Endodermal cell (in vitro differentiated cells): ENCODE measurements around the gene VPS11. TPM values are rescaled to one million over a fixed set of nuclear protein-coding genes. Genes with fewer than 3 reads are reported as not detected.

ENCODE experiments used
- DNase-seq: peaks from one replicate; pipeline ENCODE4 v3.0.0-alpha.2; 2017
- H3K27ac ChIP-seq: 2 replicates; pipeline ENCODE4 v1.5.1; 2013; ENCODE audit warnings: mild to moderate bottlenecking, low read depth, low read length, moderate library complexity
- H3K27me3 ChIP-seq: 2 replicates; pipeline ENCODE4 v1.6.1; 2013; ENCODE audit warnings: mild to moderate bottlenecking, low read length, moderate library complexity; ENCODE audit not compliant: insufficient read depth, control insufficient read depth, poor library complexity, severe bottlenecking
- H3K36me3 ChIP-seq: 2 replicates; pipeline ENCODE4 v1.7.0; 2013; ENCODE audit warnings: mild to moderate bottlenecking, low read length, moderate library complexity; ENCODE audit not compliant: control insufficient read depth, insufficient read depth
- H3K4me1 ChIP-seq: one replicate; pipeline ENCODE4 v1.7.0; 2013; ENCODE audit warnings: low read length; ENCODE audit not compliant: control insufficient read depth, insufficient read depth
- H3K4me3 ChIP-seq: 2 replicates; pipeline ENCODE4 v1.5.1; 2013; ENCODE audit warnings: mild to moderate bottlenecking, low read length, moderate library complexity
- H3K9ac ChIP-seq: 2 replicates; pipeline ENCODE4 v1.6.1; 2013; ENCODE audit warnings: mild to moderate bottlenecking, low read length, moderate library complexity; ENCODE audit not compliant: poor library complexity, severe bottlenecking; ENCODE audit errors: extremely low read depth
- H3K9me3 ChIP-seq: 2 replicates; pipeline ENCODE4 v1.6.1; 2013; ENCODE audit warnings: mild to moderate bottlenecking, low read length, moderate library complexity; ENCODE audit not compliant: control insufficient read depth
- H3K27ac Mint-ChIP-seq: 2 replicates; pipeline ENCODE4 v1.8.0; 2020; ENCODE audit warnings: mixed read lengths
- H3K27me3 Mint-ChIP-seq: 2 replicates; pipeline ENCODE4 v1.8.0; 2021; ENCODE audit warnings: mild to moderate bottlenecking, mixed read lengths; ENCODE audit not compliant: insufficient read depth
- H3K36me3 Mint-ChIP-seq: 2 replicates; pipeline ENCODE4 v1.8.0; 2020; ENCODE audit warnings: low read depth, mixed read lengths
- H3K4me1 Mint-ChIP-seq: 2 replicates; pipeline ENCODE4 v1.8.0; 2020; ENCODE audit warnings: mixed read lengths
- H3K4me3 Mint-ChIP-seq: 2 replicates; pipeline ENCODE4 v1.8.0; 2020; ENCODE audit warnings: mild to moderate bottlenecking, moderate library complexity, mixed read lengths
- H3K9me3 Mint-ChIP-seq: 2 replicates; pipeline ENCODE4 v1.8.0; 2020; ENCODE audit warnings: mild to moderate bottlenecking, mixed read lengths
- WGBS, 2 experiments: methylation state at CpG; one replicate each; pipeline versions ENCODE4 v1.1.5 to v1.1.7; 2013; ENCODE audit warnings: missing lambda C conversion rate in 2 of 2, mixed read lengths in 1 of 2; ENCODE audit not compliant: insufficient coverage in 1 of 2, insufficient read length in 1 of 2; 5-methylcytosine and 5-hydroxymethylcytosine counted together
- total RNA-seq, 2 donors: library from RNA; stranded (reverse); fragmentation: NEBNext Ultra II Directional in 1 of 2; extraction: Animal tissue kit (Norgen Biotek cat#: 25700) in 1 of 2; gene quantifications; 2 replicates in 1 of 2; 3 replicates in 1 of 2; pipeline ENCODE4 v1.2.1, GENCODE V29; 2021
- TF ChIP-seq, protein P1 (sequence below): fragments of 200-600 bp; sonication (generic); conservative IDR thresholded peaks from 2 replicates; pipeline ENCODE4 v1.5.0; 2021; ENCODE audit warnings: antibody characterized with exemption, mild to moderate bottlenecking

VPS11 gene
- total RNA-seq, 2 donors from 2014 or later: 26.9 to 29.1 TPM

DNA sequence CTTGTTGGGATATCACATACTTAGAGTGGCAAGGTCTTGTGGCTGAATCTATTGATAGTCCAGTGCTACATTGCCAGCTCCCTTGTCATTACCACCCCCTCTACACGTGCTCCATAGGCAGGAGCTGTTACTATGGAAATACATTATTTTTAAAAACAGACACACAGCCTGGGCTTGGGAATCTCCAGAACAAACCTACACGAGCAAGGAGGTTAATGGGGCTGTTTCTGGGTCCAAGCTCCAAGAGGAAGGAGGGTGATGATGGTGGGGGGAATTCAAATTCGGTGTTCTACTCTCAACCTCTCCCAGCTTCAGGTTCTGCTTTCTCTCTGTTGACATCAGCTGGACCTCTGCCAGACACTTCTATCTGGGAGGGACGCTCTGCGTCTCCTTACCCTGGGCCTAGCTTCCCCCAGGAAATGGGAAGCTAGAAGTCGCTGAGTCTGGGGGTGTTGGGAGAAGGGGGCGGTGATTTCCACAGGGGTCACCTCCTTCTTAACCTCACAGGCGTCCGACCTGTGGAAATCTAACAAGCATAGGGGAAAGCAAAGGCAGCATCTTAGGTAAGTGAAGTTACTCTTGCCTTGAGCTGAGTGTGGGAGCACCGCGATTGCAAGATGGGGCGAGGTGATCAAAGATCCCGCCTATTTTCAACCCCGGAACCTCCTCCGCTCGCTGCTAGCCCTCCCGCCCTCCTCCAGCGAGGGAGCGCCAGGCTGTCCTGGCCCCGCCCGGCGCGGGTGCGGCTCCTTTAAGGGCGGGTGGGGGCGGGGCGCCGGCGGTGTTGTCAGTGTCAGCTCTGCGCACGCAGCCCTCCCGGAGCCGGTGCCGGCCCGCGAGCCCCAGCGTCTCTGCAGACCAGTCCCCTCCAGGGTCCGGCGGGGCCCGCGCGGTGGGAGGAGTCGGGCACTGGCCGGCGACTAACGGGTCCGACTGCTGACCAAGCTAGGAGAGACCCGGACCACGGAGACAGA lies 39.2 kb downstream of the VPS11 start, which contains the start of gene C2CD2L:
TSS of gene C2CD2L (plus strand) at position 781 of the 974 bp plus-strand sequence. CDS start 398 bp downstream, outside the sequence.
- peak within 1 kb of the TSS; percentile 62 for H3K4me3 Mint-ChIP-seq
- no peaks in the 10 kb centered on the region for H3K9me3 Mint-ChIP-seq
- peak within 1 kb of the TSS; percentile 58 for H3K27ac Mint-ChIP-seq
- H3K4me1 Mint-ChIP-seq: peaks cover 22% of the 10 kb centered on the region
- H3K27me3 ChIP-seq: peaks cover 18% of the 10 kb centered on the region
- DNase-seq: peak; percentile 94
- no peaks in the 10 kb centered on the region for H3K36me3 Mint-ChIP-seq
- 5 to 8% methylated on average over 10 to 47 of the region's 49 CpGs for WGBS, 2 experiments
- H3K36me3 ChIP-seq: no peaks in the 10 kb centered on the region
- H3K4me3 ChIP-seq: peak within 1 kb of the TSS; percentile 88
- peak within 1 kb of the TSS; percentile 52 for H3K9ac ChIP-seq
- peaks cover 21% of the 10 kb centered on the region for H3K27me3 Mint-ChIP-seq
- TF ChIP-seq, protein P1, sequence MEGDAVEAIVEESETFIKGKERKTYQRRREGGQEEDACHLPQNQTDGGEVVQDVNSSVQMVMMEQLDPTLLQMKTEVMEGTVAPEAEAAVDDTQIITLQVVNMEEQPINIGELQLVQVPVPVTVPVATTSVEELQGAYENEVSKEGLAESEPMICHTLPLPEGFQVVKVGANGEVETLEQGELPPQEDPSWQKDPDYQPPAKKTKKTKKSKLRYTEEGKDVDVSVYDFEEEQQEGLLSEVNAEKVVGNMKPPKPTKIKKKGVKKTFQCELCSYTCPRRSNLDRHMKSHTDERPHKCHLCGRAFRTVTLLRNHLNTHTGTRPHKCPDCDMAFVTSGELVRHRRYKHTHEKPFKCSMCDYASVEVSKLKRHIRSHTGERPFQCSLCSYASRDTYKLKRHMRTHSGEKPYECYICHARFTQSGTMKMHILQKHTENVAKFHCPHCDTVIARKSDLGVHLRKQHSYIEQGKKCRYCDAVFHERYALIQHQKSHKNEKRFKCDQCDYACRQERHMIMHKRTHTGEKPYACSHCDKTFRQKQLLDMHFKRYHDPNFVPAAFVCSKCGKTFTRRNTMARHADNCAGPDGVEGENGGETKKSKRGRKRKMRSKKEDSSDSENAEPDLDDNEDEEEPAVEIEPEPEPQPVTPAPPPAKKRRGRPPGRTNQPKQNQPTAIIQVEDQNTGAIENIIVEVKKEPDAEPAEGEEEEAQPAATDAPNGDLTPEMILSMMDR: no peak
- peaks cover 4% of the 10 kb centered on the region for H3K4me1 ChIP-seq
- H3K9me3 ChIP-seq: no peaks in the 10 kb centered on the region
- H3K27ac ChIP-seq: no peak within 1 kb of the TSS

GRCh38 chr11:119107538-119108145 lies 40.0 kb downstream of the VPS11 start:
- peak overlapping the region; percentile 88 for H3K4me3 ChIP-seq
- peak overlapping the region; percentile 44 for H3K9ac ChIP-seq
- 0 to 1% methylated on average over 13 to 65 of the region's 65 CpGs for WGBS, 2 experiments
- no peaks in the 10 kb centered on the region for H3K36me3 ChIP-seq
- peaks cover 18% of the 10 kb centered on the region for H3K27me3 ChIP-seq
- TF ChIP-seq, protein P1: no peak
- no peaks in the 10 kb centered on the region for H3K36me3 Mint-ChIP-seq
- H3K4me1 Mint-ChIP-seq: peaks cover 19% of the 10 kb centered on the region
- H3K27ac Mint-ChIP-seq: no peak overlapping the region
- H3K4me3 Mint-ChIP-seq: peak overlapping the region; percentile 62
- H3K27ac ChIP-seq: no peak overlapping the region
- no peaks in the 10 kb centered on the region for H3K9me3 Mint-ChIP-seq
- DNase-seq: peak; percentile 66
- H3K27me3 Mint-ChIP-seq: peaks cover 21% of the 10 kb centered on the region
- no peaks in the 10 kb centered on the region for H3K9me3 ChIP-seq
- peaks cover 4% of the 10 kb centered on the region for H3K4me1 ChIP-seq

GRCh38 chr11:119108146-119108856 lies 40.7 kb downstream of the VPS11 start:
- no peaks in the 10 kb centered on the region for H3K36me3 Mint-ChIP-seq
- Histone ChIP-seq H3K4me3 (peak overlapping the region; percentile 88), H3K27ac (no peak overlapping the region), H3K36me3 (no peaks in the 10 kb centered on the region), H3K9ac (peak overlapping the region; percentile 44), H3K27me3 (peaks cover 18% of the 10 kb centered on the region), H3K4me1 (peaks cover 4% of the 10 kb centered on the region), H3K9me3 (no peaks in the 10 kb centered on the region)
- TF ChIP-seq, protein P1: no peak
- peaks cover 21% of the 10 kb centered on the region for H3K27me3 Mint-ChIP-seq
- H3K9me3 Mint-ChIP-seq: no peaks in the 10 kb centered on the region
- peak overlapping the region; percentile 62 for H3K4me3 Mint-ChIP-seq
- no peak overlapping the region for H3K27ac Mint-ChIP-seq
- 32 to 33% methylated on average over 4 to 7 of the region's 8 CpGs for WGBS, 2 experiments
- peak; percentile 72 for DNase-seq
- peaks cover 18% of the 10 kb centered on the region for H3K4me1 Mint-ChIP-seq
